ENCODE results near the gene SKAP1. TPM values are rescaled to one million over a fixed set of nuclear protein-coding genes. Genes with fewer than 3 reads are reported as not detected.

Gene SKAP1
- total RNA-seq, 1 experiment from 2014 or later: not detected

- H3K4me1 Mint-ChIP-seq (ENCODE audit: insufficient read depth, unreplicated experiment): peaks cover 6% of the 10 kb centered on the region
- no peaks in the 10 kb centered on the region for H3K36me3 Mint-ChIP-seq (ENCODE audit: insufficient read depth, unreplicated experiment)
- TF ChIP-seq CTCF (IDR thresholded peaks at IDR 0.05; ENCODE audit: unreplicated experiment): no peak
- peaks cover 99% of the 10 kb centered on the region for H3K27me3 Mint-ChIP-seq (ENCODE audit: insufficient read depth, unreplicated experiment)
- intact Hi-C loops (cut with micrococcal nuclease): no loop called here
- no peak overlapping the region for H3K4me3 Mint-ChIP-seq (ENCODE audit: unreplicated experiment)
- ChIA-PET CTCF (interaction anchor here (0.7 to 1.1 kb wide), 3 partner anchors 22 to 397 kb away, joined by 3 to 5 read pairs (median 3); partner anchors contain the start of gene HOXB5), POLR2A (interaction anchor here (0.7 kb wide), 1 partner anchor 8 kb away, joined by 3 read pairs; no protein-coding TSS in a partner anchor)
- no peak overlapping the region for H3K27ac Mint-ChIP-seq (ENCODE audit: low read depth, unreplicated experiment)
- no peak for DNase-seq (ENCODE audit: unreplicated experiment)
- H3K9me3 Mint-ChIP-seq (ENCODE audit: unreplicated experiment): no peaks in the 10 kb centered on the region
- no TSS peak for BruUV-seq (replicated peaks)
These were observed 234.1 kb downstream of the SKAP1 start for GRCh38 chr17:48195910-48196309.

GRCh38 chr17:48194097-48194550 lies 235.9 kb downstream of the SKAP1 start:
- H3K27me3 Mint-ChIP-seq (ENCODE audit: insufficient read depth, unreplicated experiment): peaks cover 95% of the 10 kb centered on the region
- H3K4me1 Mint-ChIP-seq (ENCODE audit: insufficient read depth, unreplicated experiment): peaks cover 2% of the 10 kb centered on the region
- CTCF ChIA-PET: interaction anchor here (0.5 to 1.5 kb wide), 2 partner anchors 15 to 113 kb away, joined by 3 read pairs; no protein-coding TSS in a partner anchor
- H3K36me3 Mint-ChIP-seq (ENCODE audit: insufficient read depth, unreplicated experiment): no peaks in the 10 kb centered on the region
- no peak for DNase-seq (ENCODE audit: unreplicated experiment)
- POLR2A ChIA-PET: interaction anchor here (0.7 to 1.2 kb wide), 3 partner anchors 11 to 34 kb away, joined by 3 read pairs; no protein-coding TSS in a partner anchor
- H3K9me3 Mint-ChIP-seq (ENCODE audit: unreplicated experiment): no peaks in the 10 kb centered on the region
- H3K4me3 Mint-ChIP-seq (ENCODE audit: unreplicated experiment): no peak overlapping the region
- intact Hi-C loops (cut with micrococcal nuclease): no loop called here
- no TSS peak for BruUV-seq (replicated peaks)
- H3K27ac Mint-ChIP-seq (ENCODE audit: low read depth, unreplicated experiment): no peak overlapping the region
- no peak for TF ChIP-seq CTCF (IDR thresholded peaks at IDR 0.05; ENCODE audit: unreplicated experiment)

GRCh38 chr17:48192321-48192731 lies 237.7 kb downstream of the SKAP1 start:
- POLR2A ChIA-PET: interaction anchor here (0.6 to 1.0 kb wide), 2 partner anchors 20 to 123 kb away, joined by 3 read pairs; no protein-coding TSS in a partner anchor
- intact Hi-C loops (cut with micrococcal nuclease): no loop called here
- Mint-ChIP-seq H3K9me3 (ENCODE audit: unreplicated experiment) (no peaks in the 10 kb centered on the region), H3K27me3 (ENCODE audit: insufficient read depth, unreplicated experiment) (peaks cover 96% of the 10 kb centered on the region), H3K4me1 (ENCODE audit: insufficient read depth, unreplicated experiment) (no peaks in the 10 kb centered on the region), H3K4me3 (ENCODE audit: unreplicated experiment) (no peak overlapping the region), H3K36me3 (ENCODE audit: insufficient read depth, unreplicated experiment) (no peaks in the 10 kb centered on the region), H3K27ac (ENCODE audit: low read depth, unreplicated experiment) (no peak overlapping the region)
- no peak for TF ChIP-seq CTCF (IDR thresholded peaks at IDR 0.05; ENCODE audit: unreplicated experiment)
- CTCF ChIA-PET: interaction anchor here (0.6 to 0.7 kb wide), 2 partner anchors 23 to 26 kb away, joined by 3 to 4 read pairs; no protein-coding TSS in a partner anchor
- BruUV-seq (replicated peaks): no TSS peak
- DNase-seq (ENCODE audit: unreplicated experiment): no peak

GRCh38 chr17:48191362-48191761 lies 238.7 kb downstream of the SKAP1 start:
- no peak for DNase-seq (ENCODE audit: unreplicated experiment)
- Mint-ChIP-seq H3K9me3 (ENCODE audit: unreplicated experiment) (no peaks in the 10 kb centered on the region), H3K27ac (ENCODE audit: low read depth, unreplicated experiment) (no peak overlapping the region), H3K4me1 (ENCODE audit: insufficient read depth, unreplicated experiment) (no peaks in the 10 kb centered on the region), H3K36me3 (ENCODE audit: insufficient read depth, unreplicated experiment) (no peaks in the 10 kb centered on the region), H3K4me3 (ENCODE audit: unreplicated experiment) (no peak overlapping the region), H3K27me3 (ENCODE audit: insufficient read depth, unreplicated experiment) (peaks cover 96% of the 10 kb centered on the region)
- ChIA-PET POLR2A (no interaction called here), CTCF (interaction anchor here (0.6 to 0.7 kb wide), 2 partner anchors 35 to 45 kb away, joined by 3 to 4 read pairs; no protein-coding TSS in a partner anchor)
- no peak for TF ChIP-seq CTCF (IDR thresholded peaks at IDR 0.05; ENCODE audit: unreplicated experiment)
- no TSS peak for BruUV-seq (replicated peaks)
- intact Hi-C loops (cut with micrococcal nuclease): no loop called here

Measured in MCF 10A (cell line).